HG02763 (cell line): Measurements from ENCODE around the gene CHKA.
"Not testable (repeated sequence)": the region's sequence is repeated elsewhere in the genome, so short reads cannot be mapped to it uniquely, and the experiment has no call there.

Source experiments
- ATAC-seq: cut with Tn5 transposase; IDR thresholded peaks from one replicate; pipeline ENCODE4 v1.9.1; 2021; ENCODE audit warnings: mild to moderate bottlenecking, moderate library complexity; ENCODE audit not compliant: unreplicated experiment

Gene CHKA

DNA sequence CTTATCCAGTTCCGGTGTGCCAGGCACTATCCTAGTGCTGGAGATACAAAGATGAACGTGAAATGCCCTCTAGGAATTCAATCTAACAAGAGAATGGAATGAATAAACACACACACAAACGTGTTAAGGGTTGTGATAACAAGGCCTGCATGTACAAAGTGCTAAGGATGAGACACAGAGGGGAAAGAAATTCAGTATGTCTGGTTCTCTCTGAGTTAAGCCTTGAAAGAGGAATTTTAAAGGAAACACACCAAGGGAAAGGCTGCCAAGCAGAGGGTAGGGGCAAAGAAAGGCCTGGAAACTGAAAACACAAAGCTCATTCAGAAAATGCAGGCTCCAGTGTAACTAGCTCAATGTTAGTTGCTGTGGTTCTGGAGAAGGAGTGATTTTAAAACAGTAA is 4.2 kb downstream of the CHKA start:
- ATAC-seq = no peak

- no peak for ATAC-seq
Measured at GRCh38 chr11:68116126-68116525, 5.1 kb downstream of the CHKA start.

DNA sequence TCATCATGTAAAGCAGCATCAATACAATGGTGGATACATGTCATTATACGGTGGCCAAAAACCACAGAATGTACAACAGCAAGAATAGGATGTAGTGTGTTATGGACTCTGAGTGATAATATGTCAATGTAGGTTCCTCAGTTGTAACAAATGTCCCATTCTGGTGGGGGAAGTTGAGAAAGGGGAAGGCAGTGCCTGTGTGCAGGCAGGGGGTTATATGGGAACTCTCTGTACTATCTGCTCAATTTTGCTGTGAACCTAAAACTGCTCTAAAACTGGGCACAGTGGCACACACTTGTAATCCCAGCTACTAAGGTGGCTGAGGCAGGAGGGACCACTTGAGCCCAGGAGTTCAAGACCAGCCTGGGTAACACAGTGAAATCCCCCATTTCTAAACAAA is 5.9 kb downstream of the CHKA start:
- no peak for ATAC-seq

GRCh38 chr11:68113986-68114385 is 7.2 kb downstream of the CHKA start:
- ATAC-seq = no peak

GRCh38 chr11:68107689-68108088 is 13.5 kb downstream of the CHKA start:
- no peak for ATAC-seq

DNA sequence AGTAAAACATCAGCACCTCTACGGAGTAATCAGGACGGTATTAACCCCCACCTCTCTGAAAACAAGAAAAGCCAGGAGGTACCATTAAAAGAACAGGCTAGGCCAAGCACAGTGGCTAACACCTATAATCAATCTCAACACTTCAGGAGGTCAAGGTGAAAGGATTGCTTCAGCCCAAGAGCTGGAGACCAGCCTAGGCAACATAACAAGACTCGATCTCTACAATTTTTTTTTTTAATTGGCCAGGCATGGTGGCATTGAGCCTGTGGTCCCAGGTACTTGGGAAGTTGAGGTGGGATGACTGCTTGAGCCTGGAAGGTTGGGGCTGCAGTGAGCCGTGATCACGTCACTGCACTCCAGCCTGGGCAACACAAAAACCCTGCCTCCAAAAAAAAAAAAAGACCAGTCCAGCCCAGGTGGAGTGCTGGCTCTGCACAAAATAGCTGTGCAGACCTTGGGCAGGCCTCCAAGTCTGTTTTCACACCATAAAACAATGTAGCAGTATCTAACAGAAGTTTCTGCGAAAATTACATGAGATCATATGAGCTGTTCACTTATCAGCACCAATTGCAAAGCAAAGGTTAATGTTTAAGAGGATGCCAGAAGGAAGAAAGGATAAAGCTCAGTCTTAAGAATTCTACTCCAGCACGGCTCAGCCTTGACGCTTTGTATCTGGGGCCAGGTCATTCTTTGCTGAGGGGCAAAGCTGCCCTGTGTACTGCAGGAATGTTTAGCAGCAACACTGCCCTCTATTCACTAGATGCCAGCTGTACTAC is 14.8 kb downstream of the CHKA start:
- no peak for ATAC-seq

DNA sequence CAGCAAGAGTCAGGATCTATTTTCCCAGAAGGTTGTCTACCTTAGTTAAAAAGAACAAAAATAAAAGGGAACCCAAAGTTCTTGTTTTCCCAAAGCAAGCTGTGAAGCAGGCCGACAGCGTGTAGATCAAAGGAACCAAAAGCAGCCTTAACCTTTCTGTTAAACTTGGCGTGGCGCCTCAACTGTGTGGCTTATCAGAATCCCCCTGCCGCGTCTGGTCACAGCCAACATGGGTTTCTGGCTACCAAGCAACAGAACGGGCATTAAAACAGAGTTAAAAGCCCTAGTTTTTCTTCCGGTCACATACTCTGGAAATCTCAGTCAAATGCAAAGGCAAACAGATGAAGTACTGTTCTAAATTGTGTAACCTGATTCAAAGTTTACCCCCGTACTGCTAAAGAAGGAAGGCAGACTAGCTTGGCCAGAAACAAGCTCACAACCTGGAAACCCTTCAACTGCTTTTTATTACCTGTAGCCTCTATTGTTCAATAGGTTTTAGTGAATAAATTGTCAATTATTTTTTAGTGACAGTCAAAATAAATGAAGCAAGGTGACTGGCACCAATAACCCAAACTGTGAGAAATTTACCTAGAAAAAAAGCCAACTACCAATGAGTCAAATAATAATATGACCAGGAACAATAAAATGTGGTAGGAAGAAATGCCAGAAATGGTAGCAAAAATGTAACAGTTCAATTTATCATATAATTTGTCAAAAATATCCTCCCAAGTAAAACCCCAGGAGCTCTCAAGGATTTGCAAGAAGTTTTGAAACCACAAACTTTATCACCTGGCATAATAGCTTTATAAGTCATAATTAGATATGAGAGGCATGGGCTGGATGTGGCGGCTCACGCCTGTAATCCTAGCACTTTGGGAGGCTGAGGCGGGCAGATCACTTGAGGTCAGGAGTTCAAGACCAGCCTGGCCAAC is 21.4 kb downstream of the CHKA start:
- ATAC-seq = no peak

GRCh38 chr11:68099057-68099456 is 22.1 kb downstream of the CHKA start:
- ATAC-seq = no peak

DNA sequence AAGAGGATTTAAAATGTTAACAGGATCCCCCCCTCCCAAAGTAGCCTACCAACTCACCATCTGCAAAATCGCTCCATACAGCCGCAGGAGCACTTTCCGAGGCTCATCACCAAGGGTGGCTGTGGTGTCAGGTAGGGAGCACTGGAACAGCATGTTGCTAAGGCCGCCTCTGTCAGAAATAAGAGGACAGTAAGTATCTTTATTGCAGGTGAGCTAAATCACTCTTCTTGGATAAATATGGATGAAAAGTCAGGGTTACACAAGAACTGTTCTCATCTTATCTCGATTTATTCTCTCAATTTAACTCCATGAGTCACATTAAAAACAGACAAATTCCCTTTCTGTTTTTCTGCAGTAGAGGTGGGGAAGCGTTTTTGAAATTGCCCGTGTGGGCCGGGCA is 24.2 kb downstream of the CHKA start:
- ATAC-seq = no peak

- ATAC-seq = no peak
Measured at GRCh38 chr11:68093565-68093964, 27.6 kb downstream of the CHKA start.

DNA sequence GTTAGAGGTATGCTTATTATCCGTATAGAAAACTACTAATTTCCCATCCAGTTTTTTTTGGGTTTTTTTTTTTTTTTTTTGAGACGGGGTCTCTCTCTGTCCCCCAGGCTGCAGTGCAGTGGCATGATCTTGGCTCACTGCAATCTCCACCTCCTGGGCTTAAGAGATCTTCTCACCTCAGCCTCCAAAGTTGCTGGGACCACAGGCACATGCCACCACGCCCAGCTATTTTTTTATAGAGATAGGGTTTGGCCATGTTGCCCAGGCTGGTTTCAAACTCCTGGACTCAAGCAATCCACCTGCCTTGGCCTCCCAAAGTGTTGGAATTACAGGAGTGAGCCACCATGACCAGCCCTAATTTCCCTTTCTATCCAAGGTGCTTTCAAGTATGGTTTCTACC is 28.2 kb downstream of the CHKA start:
- ATAC-seq = not testable (repeated sequence)

- no peak for ATAC-seq
Measured at GRCh38 chr11:68092411-68092810, 28.8 kb downstream of the CHKA start.

- no peak for ATAC-seq
Measured at GRCh38 chr11:68090706-68091105, 30.5 kb downstream of the CHKA start.

GRCh38 chr11:68090287-68090686 is 30.9 kb downstream of the CHKA start:
- ATAC-seq = no peak

DNA sequence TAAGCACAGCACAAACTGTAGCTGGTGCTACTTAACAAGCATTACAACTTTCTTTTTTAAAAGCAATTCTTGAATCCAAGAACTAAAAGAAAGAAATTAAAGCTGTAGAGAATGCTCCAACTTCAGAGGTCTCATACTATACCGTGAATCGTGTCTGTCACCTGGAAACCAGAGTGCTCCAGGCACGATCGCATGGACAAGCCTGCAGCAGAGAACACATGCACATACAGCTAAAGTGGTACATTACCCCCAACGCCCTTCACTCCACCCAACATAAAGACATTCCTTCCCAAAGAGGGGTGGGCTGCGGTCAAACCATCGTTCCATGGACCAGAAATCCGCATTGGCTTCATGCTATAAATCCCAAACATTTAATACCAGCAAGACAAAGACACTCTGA is 31.5 kb downstream of the CHKA start:
- ATAC-seq = no peak

GRCh38 chr11:68083517-68083916 is 37.7 kb downstream of the CHKA start:
- ATAC-seq = no peak

DNA sequence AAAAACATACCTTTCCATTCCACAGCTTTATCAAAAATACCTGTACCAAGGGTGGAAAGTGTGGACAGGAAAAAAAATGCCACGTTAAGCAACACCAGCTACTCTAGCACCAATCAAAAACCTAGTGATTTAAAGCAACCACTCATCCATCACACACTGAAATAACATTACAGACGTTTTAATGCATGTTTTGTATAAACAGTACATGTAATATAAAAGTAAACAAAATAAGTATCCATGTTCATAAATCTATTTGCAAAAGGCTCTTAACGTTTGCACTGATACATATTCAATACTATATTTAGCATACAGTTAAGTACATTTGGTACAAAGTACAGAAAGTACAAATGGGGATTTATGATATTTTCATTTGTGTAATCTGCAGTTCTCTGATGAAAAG is 38.7 kb downstream of the CHKA start:
- ATAC-seq = no peak

DNA sequence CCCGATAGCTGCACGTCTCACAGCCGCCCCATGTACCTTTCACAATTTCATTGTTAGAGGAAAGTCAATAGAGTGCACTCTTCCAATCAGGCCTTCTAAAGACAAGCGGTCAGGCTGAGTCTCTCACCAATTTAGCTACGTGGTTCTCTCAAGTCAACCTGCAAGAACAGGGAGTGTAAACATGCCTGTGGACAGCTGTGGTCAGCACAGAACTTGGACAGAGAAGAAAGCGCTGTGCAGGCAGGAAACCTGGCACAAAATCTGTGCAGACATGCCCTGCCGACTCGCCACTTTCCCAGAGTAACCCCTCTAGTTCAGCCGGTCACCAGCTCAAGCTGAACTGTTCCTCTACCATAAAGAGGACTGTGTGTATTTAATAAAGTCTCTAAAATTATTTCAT is 39.5 kb downstream of the CHKA start:
- ATAC-seq = no peak

DNA sequence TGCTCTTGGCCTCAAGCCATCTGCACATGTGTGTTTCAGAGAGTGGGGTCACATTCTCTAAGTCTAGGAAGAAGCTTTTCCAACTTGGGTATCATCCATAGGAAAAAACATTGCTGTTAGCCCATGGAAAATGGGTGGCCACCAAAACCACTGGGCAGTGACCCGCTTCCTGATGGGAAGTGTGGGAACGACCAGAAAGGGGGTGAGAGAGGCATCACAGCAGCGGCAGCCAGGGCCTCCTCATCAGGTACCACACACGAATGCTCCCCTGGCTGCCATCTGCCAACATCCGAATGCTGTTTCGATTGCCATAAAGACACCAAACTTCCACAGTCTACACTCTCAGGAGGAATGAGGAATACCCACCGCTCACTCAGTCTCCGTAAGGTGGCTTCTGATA is 40.3 kb downstream of the CHKA start:
- no peak for ATAC-seq

- no peak for ATAC-seq
Measured at GRCh38 chr11:68077617-68078582, 43.3 kb downstream of the CHKA start.
